ENCODE data around the gene SLC5A10.
"Not testable (repeated sequence)": the region's sequence is repeated elsewhere in the genome, so short reads cannot be mapped to it uniquely, and the experiment has no call there.

SLC5A10 gene

DNA sequence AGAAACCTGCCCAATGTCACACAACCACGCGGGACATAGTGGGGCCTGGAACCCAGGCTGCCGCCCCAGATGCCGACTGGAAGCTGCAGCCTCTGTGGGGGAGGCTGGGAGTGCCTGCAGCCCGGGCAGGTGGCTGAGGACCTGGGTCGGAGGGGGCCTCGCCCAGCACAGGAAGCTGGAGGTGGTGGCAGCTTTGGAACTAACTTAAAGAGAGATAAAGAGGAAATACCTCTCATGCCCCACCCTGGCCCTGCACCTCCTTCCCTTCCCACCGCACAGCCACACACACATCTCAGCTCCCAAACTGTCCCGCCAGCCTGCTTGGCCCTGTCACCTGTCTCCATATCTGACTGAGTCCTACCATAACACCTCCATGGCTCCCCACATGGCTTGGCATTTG lies 88.4 kb downstream of the SLC5A10 start:
- DNase-seq (ENCODE audit: low spot score) = not testable (repeated sequence)

DNA sequence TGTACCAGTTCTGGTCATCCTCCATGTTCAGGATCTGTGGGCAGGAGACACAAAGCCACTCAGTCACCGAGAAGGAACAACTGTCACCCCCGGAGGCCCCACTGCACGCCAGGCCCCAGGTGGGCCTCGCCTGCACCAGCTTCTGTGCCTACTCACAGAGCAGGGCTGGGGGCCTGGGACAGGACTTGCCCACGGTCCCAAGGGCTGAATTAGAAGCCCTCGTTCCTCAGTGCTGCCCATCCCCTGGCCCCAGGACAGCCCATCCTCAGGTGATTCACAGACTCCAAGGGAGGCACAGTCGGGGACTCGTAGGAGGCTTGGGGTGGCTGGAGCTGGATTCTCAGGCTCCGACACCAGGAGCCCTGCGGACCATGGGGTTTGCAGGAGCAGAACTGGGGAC lies 89.9 kb downstream of the SLC5A10 start:
- DNase-seq (ENCODE audit: low spot score) = not testable (repeated sequence)

DNA sequence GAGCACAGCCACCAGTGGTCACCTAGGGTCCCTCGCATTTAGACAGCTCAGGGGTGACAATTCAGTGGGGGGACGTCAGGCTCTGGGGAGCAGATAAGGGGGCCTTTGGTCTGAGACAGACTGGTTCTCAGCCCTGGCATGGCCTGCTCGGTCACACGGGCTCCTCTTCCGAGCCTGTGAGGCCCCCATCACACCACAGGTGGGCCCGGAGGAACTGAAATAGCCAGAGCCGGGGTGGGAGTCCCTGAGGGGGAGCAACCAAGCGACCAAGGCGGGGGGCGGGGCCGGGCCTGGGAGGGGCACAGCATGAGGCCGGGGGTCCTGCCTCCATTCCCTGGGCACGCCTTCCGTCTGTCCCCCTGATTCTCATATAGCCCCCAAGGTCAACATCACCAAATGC lies 90.4 kb downstream of the SLC5A10 start:
- DNase-seq (ENCODE audit: low spot score) = not testable (repeated sequence)

DNA sequence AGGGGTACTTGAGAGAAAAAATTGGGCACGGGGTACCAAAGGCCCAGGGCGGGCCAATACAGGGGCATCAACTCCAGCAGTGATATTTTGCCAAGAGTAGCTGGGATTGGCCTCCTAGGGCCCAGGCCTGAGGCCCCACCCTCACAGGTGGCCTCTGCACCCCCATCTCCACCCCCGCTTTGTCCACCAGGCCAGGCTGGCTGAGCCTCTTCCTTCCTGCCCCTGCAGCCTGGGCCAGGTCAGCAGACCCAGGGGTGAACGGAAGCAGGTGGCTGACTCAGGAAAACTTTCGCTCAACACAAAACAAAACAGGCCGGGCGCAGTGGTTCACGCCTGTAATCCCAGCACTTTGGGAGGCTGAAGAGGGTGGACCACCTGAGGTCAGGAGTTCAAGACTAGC lies 91.1 kb downstream of the SLC5A10 start:
- DNase-seq (ENCODE audit: low spot score) = not testable (repeated sequence)

DNA sequence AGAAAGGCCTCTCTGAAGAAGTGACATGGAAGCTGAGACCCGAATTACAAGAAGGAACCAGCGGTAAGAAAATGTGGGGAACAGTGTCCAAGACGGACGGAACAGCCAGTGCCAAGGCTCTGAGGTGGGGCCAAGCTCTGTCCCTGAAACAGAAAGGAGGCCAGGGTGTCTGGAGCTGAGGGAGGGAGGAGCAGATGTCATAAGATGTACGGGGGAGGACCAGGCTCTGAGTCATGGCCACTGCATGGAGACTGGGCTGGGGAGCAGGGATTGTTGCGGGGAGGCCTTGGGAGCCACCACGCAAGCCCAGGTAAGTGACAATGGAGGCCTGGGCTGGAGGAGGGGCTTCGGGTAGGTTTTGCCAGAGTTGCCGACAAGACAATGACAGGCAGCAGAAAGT lies 92.7 kb downstream of the SLC5A10 start:
- not testable (repeated sequence) for DNase-seq (ENCODE audit: low spot score)

DNA sequence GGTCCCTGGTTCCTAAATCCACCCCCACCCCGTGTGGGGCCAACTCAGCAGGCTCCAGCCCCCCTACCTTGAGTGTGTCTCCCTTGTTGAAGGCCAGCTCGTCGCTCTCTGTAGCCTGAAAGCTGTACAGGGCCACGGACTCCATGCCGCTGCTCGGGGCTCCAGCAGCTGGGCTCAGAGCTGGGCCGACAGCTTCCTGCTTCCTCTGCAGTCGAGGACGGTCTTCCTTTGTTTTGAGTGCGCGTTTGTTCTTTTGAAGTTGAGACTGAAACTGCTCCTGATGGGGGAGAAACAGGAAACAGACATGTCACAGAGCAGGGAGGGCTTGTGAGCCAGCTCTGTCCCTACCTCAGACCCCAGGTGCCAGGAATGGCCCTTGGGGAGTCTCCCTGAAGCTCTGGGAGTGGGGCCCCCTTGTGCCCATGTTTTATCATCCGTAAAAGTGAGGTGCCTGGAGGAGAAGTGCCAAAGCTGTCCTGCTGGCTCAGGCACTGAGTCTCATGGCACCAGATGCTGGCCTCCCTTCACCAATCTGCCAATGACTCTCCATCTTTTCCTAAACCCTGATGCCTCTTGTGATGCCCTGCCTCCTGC lies 94.9 kb downstream of the SLC5A10 start, which contains the start of gene GRAP:
TSS of gene GRAP (minus strand) at position 176 of the 594 bp plus-strand sequence. CDS start at position 145, 31 bp downstream.
- not testable (repeated sequence) for DNase-seq (ENCODE audit: low spot score)

DNA sequence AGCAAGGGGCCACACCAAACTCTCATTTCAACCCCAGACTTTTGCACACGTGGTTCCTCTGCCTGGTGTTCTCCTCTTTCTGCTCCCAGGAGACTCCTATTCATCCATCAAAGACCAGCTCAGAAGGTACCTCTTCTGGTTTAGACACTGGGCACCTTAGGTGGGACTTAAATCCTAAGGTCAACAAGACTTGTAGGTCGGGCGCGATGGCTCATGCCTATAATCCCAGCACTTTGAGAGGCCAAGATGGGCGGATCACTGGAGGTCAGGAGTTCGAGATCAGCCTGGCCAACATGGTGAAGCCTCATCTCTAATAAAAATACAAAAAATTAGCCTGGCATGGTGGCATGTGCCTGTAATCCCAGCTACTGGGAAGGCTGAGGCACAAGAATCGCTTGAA lies 95.5 kb downstream of the SLC5A10 start:
- DNase-seq (ENCODE audit: low spot score) = not testable (repeated sequence)

DNA sequence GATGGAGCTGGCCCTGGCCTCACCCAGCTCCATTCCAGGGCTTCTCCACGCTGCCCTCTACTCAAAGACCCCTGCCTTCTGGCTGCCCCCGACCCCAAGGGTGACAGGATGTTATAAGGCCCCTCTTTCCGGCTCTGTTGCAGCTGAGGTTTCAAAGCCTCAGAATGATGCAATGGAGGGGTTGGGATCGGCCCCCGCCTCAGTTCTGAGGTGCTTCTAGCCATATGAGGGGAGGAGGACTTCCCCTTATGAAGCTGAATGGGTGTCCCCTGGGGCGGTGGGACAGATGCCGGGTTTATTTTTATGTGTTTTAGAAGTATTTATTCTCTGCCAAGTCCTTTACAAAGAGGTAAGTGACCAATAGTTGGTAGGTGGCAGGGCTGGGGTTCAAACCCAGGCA lies 96.9 kb downstream of the SLC5A10 start:
- DNase-seq (ENCODE audit: low spot score) = not testable (repeated sequence)

DNA sequence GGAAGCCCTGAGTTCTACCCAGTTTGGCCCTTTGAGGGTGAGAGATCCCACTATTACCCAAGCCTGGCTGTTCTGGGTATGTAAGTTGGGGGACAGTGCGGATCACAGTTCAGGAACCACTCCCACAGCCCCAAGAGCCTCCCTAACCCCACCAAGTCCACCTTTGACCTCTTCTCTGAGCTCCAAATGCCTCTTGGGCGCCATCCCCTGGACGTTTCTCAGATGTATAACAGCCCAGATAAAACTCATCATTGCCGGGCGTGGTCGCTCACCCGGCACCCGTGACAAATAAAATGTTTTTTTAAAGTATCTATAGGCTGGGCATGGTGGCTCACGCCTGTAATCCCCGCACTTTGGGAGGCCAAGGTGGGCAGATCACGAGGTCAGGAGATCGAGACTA lies 103.5 kb downstream of the SLC5A10 start:
- not testable (repeated sequence) for DNase-seq (ENCODE audit: low spot score)

DNA sequence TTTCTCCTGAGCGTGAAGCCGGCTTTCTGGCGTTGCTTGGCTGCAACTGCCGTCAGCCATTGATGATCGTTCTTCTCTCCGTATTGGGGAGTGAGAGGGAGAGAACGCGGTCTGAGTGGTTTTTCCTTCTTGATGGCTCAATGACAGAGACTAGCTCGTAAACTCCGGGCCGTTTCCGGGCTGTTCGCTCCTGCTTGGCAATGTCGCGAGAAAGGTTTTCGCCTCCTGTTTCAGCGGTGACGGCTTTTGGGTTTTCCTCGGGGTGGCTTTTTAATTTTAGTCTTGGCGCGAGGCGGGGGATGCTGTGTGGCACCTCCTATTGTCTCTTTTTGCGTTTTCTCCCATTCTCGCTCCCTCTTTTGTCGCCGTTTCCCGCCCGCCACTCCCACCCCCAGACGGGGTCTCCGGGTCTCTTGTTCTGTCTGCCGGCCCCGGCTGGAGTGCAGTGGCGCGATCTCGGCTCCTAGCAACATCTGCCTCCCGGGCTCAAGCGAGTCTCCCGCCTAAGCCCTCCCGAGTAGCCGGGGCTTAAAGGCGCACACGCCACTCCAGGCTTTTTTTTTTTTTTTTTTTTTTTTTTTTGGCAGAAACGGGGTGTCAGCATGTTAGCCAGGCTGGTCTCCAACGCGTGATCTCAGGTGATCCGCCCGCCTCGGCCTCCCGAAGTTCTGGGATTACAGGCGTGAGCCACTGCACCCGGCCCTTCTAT lies 110.2 kb downstream of the SLC5A10 start:
- DNase-seq (ENCODE audit: low spot score) = not testable (repeated sequence)

DNA sequence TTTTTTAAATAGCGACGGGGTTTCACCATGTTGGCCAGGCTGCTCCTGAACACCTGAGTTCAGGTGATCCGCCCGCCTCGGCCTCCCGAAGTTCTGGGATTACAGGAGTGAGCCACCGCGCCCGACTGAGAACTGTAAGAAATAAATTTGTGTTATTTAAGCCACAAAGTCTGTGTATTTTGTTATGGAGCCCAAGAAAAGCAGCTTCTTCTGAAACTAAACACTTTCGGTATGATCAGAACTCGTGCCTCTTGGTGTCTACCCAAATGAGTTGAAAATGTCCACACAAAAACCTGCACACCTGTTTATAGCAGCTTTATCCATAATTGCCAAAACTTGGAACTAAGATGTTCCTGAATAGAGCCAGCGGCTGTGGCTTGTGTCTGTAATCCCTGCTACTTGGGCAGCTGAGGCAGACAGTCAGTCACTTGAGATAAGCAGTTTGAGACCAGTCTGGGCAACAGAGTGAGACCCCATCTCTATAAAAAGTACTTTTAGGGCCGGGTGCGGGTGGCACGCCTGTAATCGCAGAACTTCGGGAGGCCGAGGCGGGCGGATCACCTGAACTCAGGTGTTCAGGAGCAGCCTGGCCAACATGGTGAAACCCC lies 110.9 kb downstream of the SLC5A10 start:
- not testable (repeated sequence) for DNase-seq (ENCODE audit: low spot score)

DNA sequence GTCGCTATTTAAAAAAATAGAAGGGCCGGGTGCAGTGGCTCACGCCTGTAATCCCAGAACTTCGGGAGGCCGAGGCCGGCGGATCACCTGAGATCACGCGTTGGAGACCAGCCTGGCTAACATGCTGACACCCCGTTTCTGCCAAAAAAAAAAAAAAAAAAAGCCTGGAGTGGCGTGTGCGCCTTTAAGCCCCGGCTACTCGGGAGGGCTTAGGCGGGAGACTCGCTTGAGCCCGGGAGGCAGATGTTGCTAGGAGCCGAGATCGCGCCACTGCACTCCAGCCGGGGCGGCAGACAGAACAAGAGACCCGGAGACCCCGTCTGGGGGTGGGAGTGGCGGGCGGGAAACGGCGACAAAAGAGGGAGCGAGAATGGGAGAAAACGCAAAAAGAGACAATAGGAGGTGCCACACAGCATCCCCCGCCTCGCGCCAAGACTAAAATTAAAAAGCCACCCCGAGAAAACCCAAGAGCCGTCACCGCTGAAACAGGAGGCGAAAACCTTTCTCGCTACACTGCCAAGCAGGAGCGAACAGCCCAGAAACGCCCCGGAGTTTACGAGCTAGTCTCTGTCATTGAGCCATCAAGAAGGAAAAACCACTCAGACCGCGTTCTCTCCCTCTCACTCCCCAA lies 111.5 kb downstream of the SLC5A10 start:
- DNase-seq (ENCODE audit: low spot score) = not testable (repeated sequence)

DNA sequence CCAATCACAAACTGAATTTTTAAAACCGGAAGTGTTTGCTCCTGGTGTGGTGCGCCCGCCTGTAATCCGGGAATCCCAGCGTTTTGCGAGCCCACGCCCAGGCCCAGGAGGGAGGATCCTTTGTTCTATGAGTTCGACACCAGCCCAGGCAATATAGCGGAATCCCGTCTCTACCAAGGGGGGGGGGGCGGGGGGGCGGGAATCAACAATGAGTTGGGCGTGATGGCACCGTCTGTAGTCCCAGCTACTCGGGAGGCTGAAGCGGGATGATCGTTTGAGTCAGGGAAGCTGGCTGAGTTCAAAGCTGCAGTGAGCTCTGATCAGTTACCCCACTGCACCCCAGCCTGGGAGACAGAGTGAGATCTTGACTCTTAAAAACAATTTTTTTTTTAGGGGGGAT lies 112.4 kb downstream of the SLC5A10 start:
- DNase-seq (ENCODE audit: low spot score) = not testable (repeated sequence)

DNA sequence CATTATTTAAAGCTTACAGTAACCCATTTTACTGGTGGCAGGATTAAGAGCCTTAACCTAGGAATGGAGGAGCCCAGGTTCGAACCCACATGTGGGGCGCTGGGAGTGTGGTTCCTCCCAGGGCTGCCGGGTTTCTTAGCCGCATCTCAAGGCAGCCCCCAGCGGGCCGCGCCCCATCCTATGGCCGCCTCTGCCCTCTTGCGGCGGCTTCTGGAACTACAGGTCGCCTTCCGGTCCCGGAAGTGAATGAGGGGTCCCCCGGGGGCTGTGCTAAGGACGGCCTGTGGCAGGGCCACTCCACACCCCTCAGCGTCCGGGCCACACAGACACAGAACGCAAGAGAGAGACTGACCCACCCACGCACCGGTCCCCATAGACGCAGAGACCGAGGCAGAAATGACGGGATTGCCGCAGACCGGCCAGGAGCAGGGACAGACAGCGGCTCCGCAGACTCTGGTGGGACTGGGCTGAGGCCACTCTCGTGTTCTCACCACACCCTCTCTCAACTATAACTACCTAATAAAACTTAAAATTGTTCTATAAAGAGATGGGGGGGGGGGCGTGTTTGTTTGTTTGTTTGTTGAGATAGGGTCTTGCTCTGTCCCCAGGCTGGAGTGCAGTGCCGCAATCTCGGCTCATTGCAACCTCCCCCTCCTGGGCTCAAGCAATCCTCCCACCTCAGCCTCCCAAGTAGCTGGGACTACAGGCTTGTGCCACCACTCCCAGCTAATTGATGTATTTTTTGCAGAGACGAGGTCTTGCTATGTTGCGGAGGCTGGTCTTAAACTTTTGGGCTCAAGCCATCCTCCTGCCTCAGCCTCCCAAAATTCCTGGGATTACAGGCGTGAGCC lies 118.6 kb downstream of the SLC5A10 start:
- not testable (repeated sequence) for DNase-seq (ENCODE audit: low spot score)
